H1 (cell line): ENCODE results near the gene INHA. TPM values are rescaled to one million over a fixed set of nuclear protein-coding genes. Genes with fewer than 3 reads are reported as not detected.

Source experiments
- CTCF ChIA-PET: fragments of 300-600 bp; sonication (Branson Sonifier 250); formaldehyde crosslinking; loops from one replicate; lab custom pipeline; 2021; ENCODE audit not compliant: partially characterized antibody; lab: Charles Lee
- POLR2A ChIA-PET: fragments of 300-600 bp; sonication (Branson Sonifier 250); formaldehyde crosslinking; loops from one replicate; lab custom pipeline; 2021; ENCODE audit warnings: inconsistent platforms; ENCODE audit not compliant: partially characterized antibody; lab: Charles Lee
- DNase-seq, 2 experiments: peaks; one replicate each; pipeline versions ENCODE4 v3.0.0 to v3.0.0-alpha.2; 2010 to 2022; ENCODE audit warnings: low spot score in 2 of 2, low read depth in 1 of 2, mixed read lengths in 1 of 2
- FAIRE-seq: peaks from 2 replicates; lab custom pipeline; 2011; peaks lifted over from hg19 to GRCh38; lab: Jason Lieb, UNC
- H2AFZ ChIP-seq: 2 replicates; pipeline ENCODE4 v1.8.1; 2012; ENCODE audit warnings: low read length, inconsistent platforms
- H2AK5ac ChIP-seq: 2 replicates; pipeline ENCODE4 v1.6.1; 2013; ENCODE audit warnings: low read depth, low read length
- H2BK120ac ChIP-seq: replicated peaks from 2 replicates; pipeline ENCODE3; 2013; ENCODE audit warnings: low read depth, low read length, inconsistent platforms
- H2BK12ac ChIP-seq: 2 replicates; pipeline ENCODE4 v1.6.1; 2013; ENCODE audit warnings: low read depth, low read length
- H2BK15ac ChIP-seq: 2 replicates; pipeline ENCODE4 v1.6.1; 2013; ENCODE audit warnings: low read length
- H2BK20ac ChIP-seq: 2 replicates; pipeline ENCODE4 v1.6.1; 2013; ENCODE audit warnings: low read length
- H2BK5ac ChIP-seq: 2 replicates; pipeline ENCODE4 v1.6.1; 2013; ENCODE audit warnings: low read depth, low read length
- H3K14ac ChIP-seq: 2 replicates; pipeline ENCODE4 v1.6.1; 2013; ENCODE audit warnings: inconsistent platforms; ENCODE audit not compliant: insufficient read length
- H3K18ac ChIP-seq: 2 replicates; pipeline ENCODE4 v1.6.1; 2013; ENCODE audit warnings: low read length; ENCODE audit errors: extremely low read depth
- H3K23ac ChIP-seq: 2 replicates; pipeline ENCODE4 v1.6.1; 2013; ENCODE audit warnings: inconsistent platforms; ENCODE audit not compliant: insufficient read length
- H3K23me2 ChIP-seq: 2 replicates; pipeline ENCODE4 v1.6.1; 2013; ENCODE audit warnings: low read depth, low read length
- H3K27ac ChIP-seq: 2 replicates; pipeline ENCODE4 v1.6.1; 2011; ENCODE audit warnings: low read depth, low read length, inconsistent platforms
- H3K27me3 ChIP-seq, 4 experiments: replicated peaks in 1 of 4; 1 replicate in 1 of 4; 2 replicates in 3 of 4; pipeline versions ENCODE4 v1.6.1 to v1.8.1; 2011 to 2013; ENCODE audit warnings: low read length in 3 of 4, mild to moderate bottlenecking in 3 of 4, inconsistent platforms in 2 of 4, mixed read lengths in 2 of 4, moderate library complexity in 1 of 4; ENCODE audit not compliant: control insufficient read depth in 3 of 4, insufficient read depth in 3 of 4; ENCODE audit errors: extremely low read depth in 1 of 4
- H3K36me3 ChIP-seq, 4 experiments: 2 replicates each; pipeline versions ENCODE4 v1.6.1 to v1.8.1; 2011 to 2013; ENCODE audit warnings: mild to moderate bottlenecking in 4 of 4, low read length in 3 of 4, moderate library complexity in 2 of 4, control low read depth in 1 of 4, inconsistent platforms in 1 of 4; ENCODE audit not compliant: insufficient read depth in 4 of 4, control insufficient read depth in 2 of 4
- H3K4ac ChIP-seq: replicated peaks from 2 replicates; pipeline ENCODE3; 2013; ENCODE audit warnings: low read length, low read depth, mixed read lengths, inconsistent platforms; ENCODE audit not compliant: insufficient read length
- H3K4me1 ChIP-seq, 4 experiments: replicated peaks in 1 of 4; 1 replicate in 1 of 4; 2 replicates in 3 of 4; pipeline versions ENCODE4 v1.6.1 to v1.8.1; 2011 to 2013; ENCODE audit warnings: low read length in 3 of 4, inconsistent platforms in 2 of 4, mixed read lengths in 1 of 4; ENCODE audit not compliant: insufficient read depth in 4 of 4, control insufficient read depth in 3 of 4
- H3K4me2 ChIP-seq, 2 experiments: 2 replicates each; pipeline versions ENCODE4 v1.6.1 to v1.8.1; 2011 to 2013; ENCODE audit warnings: low read depth in 2 of 2, low read length in 2 of 2, control low read depth in 1 of 2, inconsistent platforms in 1 of 2, mild to moderate bottlenecking in 1 of 2; ENCODE audit not compliant: insufficient read depth in 1 of 2
- H3K4me3 ChIP-seq, 4 experiments: fragments of 200-600, 300-600 bp in 1 of 4; sonication (generic), shearing (Covaris generic), sonication (Bioruptor Twin) in 1 of 4; 2 replicates each; pipeline versions ENCODE4 v1.5.1 to v1.8.1; 2011 to 2016; ENCODE audit warnings: low read length in 4 of 4, low read depth in 3 of 4, control low read depth in 2 of 4, inconsistent platforms in 2 of 4, mild to moderate bottlenecking in 2 of 4, mixed read lengths in 1 of 4, moderate library complexity in 1 of 4; ENCODE audit not compliant: insufficient read depth in 2 of 4; ENCODE audit errors: extremely low read depth in 1 of 4
- H3K56ac ChIP-seq: replicated peaks from 2 replicates; pipeline ENCODE3; 2013; ENCODE audit warnings: low read depth, mild to moderate bottlenecking, mixed read lengths, low read length, inconsistent platforms; ENCODE audit not compliant: insufficient read length
- H3K79me1 ChIP-seq: 2 replicates; pipeline ENCODE4 v1.6.1; 2013; ENCODE audit warnings: low read depth, low read length, control low read depth
- H3K79me2 ChIP-seq, 2 experiments: 2 replicates each; pipeline versions ENCODE4 v1.6.1 to v1.8.1; 2012 to 2013; ENCODE audit warnings: low read length in 2 of 2, mild to moderate bottlenecking in 2 of 2, inconsistent platforms in 1 of 2; ENCODE audit not compliant: insufficient read depth in 2 of 2, control insufficient read depth in 1 of 2
- H3K9ac ChIP-seq, 4 experiments: replicated peaks in 1 of 4; 1 replicate in 1 of 4; 2 replicates in 3 of 4; pipeline versions ENCODE4 v1.6.1 to v1.8.1; 2011 to 2013; ENCODE audit warnings: low read depth in 3 of 4, low read length in 3 of 4, control low read depth in 2 of 4, mild to moderate bottlenecking in 2 of 4, moderate library complexity in 2 of 4, inconsistent platforms in 1 of 4; ENCODE audit errors: extremely low read depth in 1 of 4
- H3K9me3 ChIP-seq, 2 experiments: 2 replicates each; pipeline versions ENCODE4 v1.6.1 to v1.8.1; 2012 to 2013; ENCODE audit warnings: mild to moderate bottlenecking in 2 of 2, moderate library complexity in 2 of 2, control low read depth in 1 of 2, inconsistent platforms in 1 of 2, low read depth in 1 of 2, low read length in 1 of 2, mixed read lengths in 1 of 2; ENCODE audit not compliant: insufficient read depth in 2 of 2
- H4K20me1 ChIP-seq, 2 experiments: replicated peaks in 1 of 2; 2 replicates each; pipeline versions ENCODE3 to v1.8.1; 2011 to 2013; ENCODE audit warnings: inconsistent platforms in 2 of 2, low read length in 2 of 2, mild to moderate bottlenecking in 1 of 2; ENCODE audit not compliant: insufficient read depth in 2 of 2, control insufficient read depth in 1 of 2
- H4K5ac ChIP-seq: 2 replicates; pipeline ENCODE4 v1.6.1; 2013; ENCODE audit warnings: low read length, low read depth, mixed read lengths, inconsistent platforms; ENCODE audit not compliant: insufficient read length
- H4K8ac ChIP-seq: 2 replicates; pipeline ENCODE4 v1.8.0; 2013; ENCODE audit warnings: mild to moderate bottlenecking, moderate library complexity, low read length, inconsistent platforms; ENCODE audit not compliant: insufficient read depth; ENCODE audit errors: extremely low read depth
- H4K91ac ChIP-seq: replicated peaks from 2 replicates; pipeline ENCODE3; 2013; ENCODE audit warnings: low read length, mixed read lengths, inconsistent platforms; ENCODE audit not compliant: insufficient read length
- CBX8 ChIP-seq: fragments of 300-800, 300-1000 bp; sonication (generic); IDR thresholded peaks from 2 replicates; pipeline ENCODE4 v1.7.1; 2016; ENCODE audit warnings: low read depth, low read length, borderline replicate concordance
- CREB1 ChIP-seq: IDR thresholded peaks from 2 replicates; pipeline ENCODE4 v1.6.1; 2012; ENCODE audit warnings: inconsistent platforms
- EGR1 ChIP-seq: IDR thresholded peaks from 2 replicates; pipeline ENCODE4 v1.6.1; 2011; ENCODE audit warnings: low read depth, low read length, borderline replicate concordance
- GABPA ChIP-seq: IDR thresholded peaks from 2 replicates; pipeline ENCODE4 v1.6.1; 2011; ENCODE audit warnings: mild to moderate bottlenecking, low read length, moderate library complexity, borderline replicate concordance; ENCODE audit not compliant: insufficient read depth
- KDM4A ChIP-seq: IDR thresholded peaks from one replicate; pipeline ENCODE4 v1.7.1; 2012; ENCODE audit warnings: low read depth, mild to moderate bottlenecking, moderate library complexity, low read length, inconsistent platforms; ENCODE audit not compliant: severe bottlenecking
- KDM5A ChIP-seq: fragments of 200-600 bp; IDR thresholded peaks from 2 replicates; pipeline ENCODE4 v1.7.1; 2012; ENCODE audit warnings: mild to moderate bottlenecking, low read length, inconsistent platforms, mixed read lengths
- NRF1 ChIP-seq: IDR thresholded peaks from 2 replicates; pipeline ENCODE4 v1.6.1; 2011; ENCODE audit warnings: mild to moderate bottlenecking, low read depth, low read length, improper control_type of control experiment
- TAF1 ChIP-seq: IDR thresholded peaks from 2 replicates; pipeline ENCODE4 v1.6.1; 2011; ENCODE audit warnings: mild to moderate bottlenecking, low read depth, low read length
- TEAD4 ChIP-seq: IDR thresholded peaks from 2 replicates; pipeline ENCODE4 v1.6.1; 2012; ENCODE audit warnings: low read depth, low read length, inconsistent platforms, mixed read lengths
- WGBS, 2 experiments: shearing (Covaris generic) in 1 of 2; methylation state at CpG; one replicate each; pipeline versions ENCODE4 v1.1.6 to v1.1.7; 2013 to 2015; ENCODE audit warnings: low lambda C conversion rate in 2 of 2, mixed read lengths in 2 of 2, inconsistent platforms in 1 of 2, low coverage in 1 of 2, missing lambda C conversion rate in 1 of 2; ENCODE audit not compliant: insufficient replicate concordance in 2 of 2, insufficient coverage in 1 of 2, insufficient read length in 1 of 2; ENCODE audit errors: extremely low coverage in 1 of 2, missing lambda C conversion rate in 1 of 2; 5-methylcytosine and 5-hydroxymethylcytosine counted together
- polyA plus RNA-seq, 7 experiments: library from polyadenylated mRNA; depleted of rRNA in 3 of 7; stranded (reverse) in 5 of 7; unstranded in 2 of 7; fragments of >200 nt in 5 of 7; fragments of 200-250 nt in 2 of 7; gene quantifications; 1 replicate in 5 of 7; 2 replicates in 1 of 7; 4 replicates in 1 of 7; pipeline versions ENCODE4 v1.2.1 to v1.2.3, GENCODE V29; 2011 to 2013; ENCODE audit warnings: missing spikeins in 2 of 7, mixed read lengths in 2 of 7
- total RNA-seq: library from RNA; stranded (reverse); fragmentation: NEBNext Ultra II Directional; extraction: Animal tissue kit (Norgen Biotek cat#: 25700); gene quantifications from 2 replicates; pipeline ENCODE4 v1.2.1, GENCODE V29; 2021

The INHA gene
- total and polyA plus RNA-seq, 2 of the 8 experiments (the other 6 are each of a cell fraction or from before 2014, with no cell fraction given): 0.65 to 2.7 TPM

DNA sequence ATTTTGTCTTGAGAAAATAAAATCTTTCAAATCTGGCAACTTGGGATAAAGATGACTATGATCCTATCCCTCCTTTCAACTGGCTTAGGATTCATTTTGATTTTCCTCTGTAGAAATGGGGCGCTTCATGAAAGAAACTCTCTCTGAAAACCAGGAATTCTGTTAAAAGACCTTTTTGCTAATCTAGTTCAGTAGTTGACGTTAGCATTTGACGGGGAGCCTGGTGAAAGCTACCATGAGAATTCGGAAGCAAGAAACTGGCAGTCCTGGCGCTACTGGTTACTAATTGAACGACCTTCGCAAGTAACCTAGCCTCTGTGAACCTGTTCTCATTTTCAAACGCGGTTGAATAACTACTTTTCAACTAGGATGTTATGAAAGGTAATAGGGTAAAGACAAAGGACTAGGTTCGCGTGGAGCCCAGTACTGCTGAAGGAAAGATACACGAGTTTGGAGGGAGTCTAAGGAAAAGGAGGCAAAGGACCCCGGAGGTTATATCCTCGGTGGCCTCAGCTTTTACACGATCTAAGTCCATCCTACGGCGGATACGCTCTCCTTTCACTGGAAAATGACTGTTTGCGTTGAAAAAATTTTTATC lies 24.9 kb downstream of the INHA start:
- H2BK120ac ChIP-seq: peak overlapping the region; percentile 13
- peak overlapping the region; percentile 84 for H4K5ac ChIP-seq
- peak overlapping the region; percentile 32; the same call in 1 of the 2 replicates for H2AK5ac ChIP-seq
- FAIRE-seq: no peak
- no peaks in the 10 kb centered on the region; the same call in 1 of the 2 replicates for H3K79me1 ChIP-seq
- POLR2A ChIA-PET: interaction anchor here (0.8 to 13.4 kb wide), 19 partner anchors 9 to 99 kb away, joined by 3 to 127 read pairs (median 6); partner anchors contain the start of genes CHPF, GMPPA, INHA and OBSL1
- no peaks in the 10 kb centered on the region for H3K27me3 ChIP-seq
- peak overlapping the region; percentile 92 for H3K56ac ChIP-seq
- peak overlapping the region; percentile 95 for H4K8ac ChIP-seq
- H3K4me1 ChIP-seq: peaks cover 0 to 13% (median 2%) of the 10 kb centered on the region in 4 experiments; a peak in 4 of 7 replicates
- no peak for TF ChIP-seq GABPA
- TF ChIP-seq CBX8: no peak
- TF ChIP-seq TEAD4: no peak
- no peak for TF ChIP-seq NRF1
- no peak for TF ChIP-seq CREB1
- no peak for TF ChIP-seq EGR1
- TF ChIP-seq TAF1: no peak
- TF ChIP-seq KDM5A: no peak
- TF ChIP-seq KDM4A: no peak
- no peak overlapping the region for H3K23ac ChIP-seq
- H4K91ac ChIP-seq: peak overlapping the region; percentile 82
- no peak overlapping the region for H2BK20ac ChIP-seq
- H3K79me2 ChIP-seq: no peaks in the 10 kb centered on the region
- no peak overlapping the region for H2BK15ac ChIP-seq
- peak overlapping the region; percentile 72; the same call in 1 of the 2 replicates for H2BK5ac ChIP-seq
- H3K27ac ChIP-seq: peak overlapping the region; percentile 70
- peak overlapping the region; percentile 75 to 87 (median 84) for H3K4me3 ChIP-seq
- no peaks in the 10 kb centered on the region for H4K20me1 ChIP-seq
- no peak overlapping the region for H2AFZ ChIP-seq
- CTCF ChIA-PET: interaction anchor here (1.0 to 14.4 kb wide), 14 partner anchors 13 to 194 kb away, joined by 3 to 143 read pairs (median 4); partner anchors contain the start of genes CHPF, INHA, OBSL1 and SLC4A3
- peak overlapping the region; percentile 64 to 79 (median 72) for H3K9ac ChIP-seq
- H3K18ac ChIP-seq: peak overlapping the region; percentile 71
- WGBS, 2 experiments: 13% methylated on average over 19 of the region's 19 CpGs; no CpG with 5 or more reads in 1 of the 2 experiments
- H3K23me2 ChIP-seq: peaks cover 2% of the 10 kb centered on the region; the same call in 1 of the 2 replicates
- H2BK12ac ChIP-seq: no peak overlapping the region
- peak overlapping the region; percentile 84 to 88 for H3K4me2 ChIP-seq
- no peak overlapping the region for H3K14ac ChIP-seq
- DNase-seq: no peak
- H3K4ac ChIP-seq: peak overlapping the region; percentile 36
- H3K36me3 ChIP-seq: peaks cover 0 to 3% (median 0%) of the 10 kb centered on the region in 4 experiments; a peak in 2 of 8 replicates
- H3K9me3 ChIP-seq: no peaks in the 10 kb centered on the region
